ENCODE data around the gene LHFPL2. TPM values are rescaled to one million over a fixed set of nuclear protein-coding genes. Genes with fewer than 3 reads are reported as not detected.
A peak's percentile ranks its signal among the peaks of the same experiment; 100 is the strongest.

Gene LHFPL2
- total and polyA plus RNA-seq, 9 of the 15 experiments (the other 6 are each of a cell fraction or from before 2014, with no cell fraction given), result 1.0 to 6.6 (median 4.6) TPM

DNA sequence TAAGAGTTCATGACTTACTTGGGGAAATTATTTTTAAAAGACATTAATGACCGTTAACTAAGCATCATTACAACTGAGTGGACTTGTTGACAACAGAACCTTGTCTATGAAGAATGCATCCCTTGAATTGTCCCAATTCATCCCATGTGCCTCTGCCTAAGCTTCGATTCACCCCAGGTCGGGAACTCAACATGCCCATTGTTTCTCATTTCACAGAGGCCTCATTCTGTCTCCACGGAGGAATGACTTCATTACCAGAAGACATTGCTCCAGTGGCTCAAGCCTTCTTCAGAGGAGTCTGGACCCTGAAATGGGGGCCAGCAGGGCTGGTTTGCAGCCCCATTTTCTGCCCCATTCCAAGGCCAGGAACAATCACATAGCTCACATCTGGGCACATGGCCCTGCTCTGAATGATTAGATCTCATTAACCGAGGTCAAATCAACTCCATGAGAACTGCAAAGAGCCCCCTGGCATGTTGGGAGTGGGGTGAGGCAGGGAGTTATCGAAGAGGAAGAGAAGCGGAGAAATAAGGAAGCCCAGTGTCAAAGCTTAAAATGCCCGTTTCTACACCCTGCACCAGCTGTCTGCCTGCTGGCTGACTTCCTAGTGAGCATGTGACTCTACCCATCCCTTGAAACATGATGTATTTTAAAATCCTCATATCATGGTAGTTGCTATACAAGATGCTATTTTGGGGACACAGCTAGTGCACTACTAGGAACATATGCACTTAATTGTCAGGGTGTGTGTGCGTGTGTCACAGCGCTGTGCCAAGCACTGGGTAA lies 137.3 kb downstream of the LHFPL2 start (continued):
- TF ChIP-seq, protein P1, sequence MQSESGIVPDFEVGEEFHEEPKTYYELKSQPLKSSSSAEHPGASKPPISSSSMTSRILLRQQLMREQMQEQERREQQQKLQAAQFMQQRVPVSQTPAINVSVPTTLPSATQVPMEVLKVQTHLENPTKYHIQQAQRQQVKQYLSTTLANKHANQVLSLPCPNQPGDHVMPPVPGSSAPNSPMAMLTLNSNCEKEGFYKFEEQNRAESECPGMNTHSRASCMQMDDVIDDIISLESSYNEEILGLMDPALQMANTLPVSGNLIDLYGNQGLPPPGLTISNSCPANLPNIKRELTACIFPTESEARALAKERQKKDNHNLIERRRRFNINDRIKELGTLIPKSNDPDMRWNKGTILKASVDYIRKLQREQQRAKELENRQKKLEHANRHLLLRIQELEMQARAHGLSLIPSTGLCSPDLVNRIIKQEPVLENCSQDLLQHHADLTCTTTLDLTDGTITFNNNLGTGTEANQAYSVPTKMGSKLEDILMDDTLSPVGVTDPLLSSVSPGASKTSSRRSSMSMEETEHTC (IDR thresholded peaks at IDR 0.05), result no peak
- TF ChIP-seq ZNF165 (CRISPR knock-in tag; IDR thresholded peaks at IDR 0.05; ENCODE audit: borderline replicate concordance), result no peak

DNA sequence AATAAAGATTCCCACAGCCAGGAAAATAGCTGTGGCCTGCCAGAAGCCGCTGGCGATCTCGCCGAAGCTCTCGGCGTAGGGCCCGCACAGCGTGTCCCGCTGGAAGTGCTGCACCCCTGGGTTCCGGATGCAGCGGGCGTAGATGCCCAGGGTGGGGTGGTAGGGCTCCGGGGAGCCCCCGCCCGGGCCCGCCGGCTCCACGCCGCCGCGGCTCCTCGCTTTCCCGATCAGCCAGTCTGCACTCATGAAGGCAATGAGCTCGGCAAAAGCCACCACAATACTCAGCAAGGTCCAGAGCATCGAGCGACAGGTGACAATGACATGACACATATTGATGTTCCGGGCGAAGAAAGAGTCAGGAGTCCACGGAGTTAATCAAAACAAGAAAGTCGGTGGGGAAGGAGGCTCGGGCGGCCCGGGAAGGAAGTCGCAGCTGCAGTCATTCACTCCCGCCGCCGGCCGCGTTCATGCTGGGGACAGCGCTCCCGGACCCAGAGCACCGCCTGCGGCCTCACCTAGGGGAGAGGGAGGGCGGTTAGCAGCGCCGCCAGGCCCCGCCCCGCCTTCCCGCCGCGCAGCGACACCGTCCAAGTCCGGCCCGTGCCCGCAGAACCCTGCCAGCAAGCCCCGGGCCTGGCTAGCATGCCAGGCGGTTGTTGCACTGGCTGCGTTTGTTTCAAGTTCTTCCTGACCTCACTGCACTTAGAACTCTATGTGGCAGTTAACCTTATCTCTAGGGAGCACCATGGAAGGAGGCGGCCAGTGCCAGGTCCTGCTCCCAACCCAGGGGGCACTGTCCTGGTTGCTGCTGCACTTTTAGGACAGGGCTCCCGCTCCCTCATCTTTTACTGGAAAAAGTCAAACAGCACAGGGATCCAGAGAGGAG lies 138.4 kb downstream of the LHFPL2 start:
- intact Hi-C loops (cut with micrococcal nuclease), result loop anchor here (2.0 kb wide), 1 partner anchor 25 kb away; no protein-coding TSS in a partner anchor
- ATAC-seq, result peak; percentile 94
- Histone ChIP-seq H4K20me1 (replicated peaks; ENCODE audit: control insufficient read depth, insufficient read depth, low read length) (no peaks in the 10 kb centered on the region), H3K4me1 (replicated peaks in 1 of 2; ENCODE audit: control insufficient read depth in 2 of 2, insufficient read depth in 2 of 2, low read length in 2 of 2) (peaks cover 14 to 35% of the 10 kb centered on the region in 2 experiments), H3K79me2 (ENCODE audit: control insufficient read depth, insufficient read depth, low read length) (peaks cover 33% of the 10 kb centered on the region), H3K27me3 (ENCODE audit: control insufficient read depth in 2 of 2, insufficient read depth in 2 of 2, low read length in 2 of 2) (no peaks in the 10 kb centered on the region), H3K27ac (ENCODE audit: extremely low read depth, low read depth, low read length) (peak overlapping the region; percentile 61), H3K4me3 (peak overlapping the region; percentile 49), H3K36me3 (ENCODE audit: control insufficient read depth, insufficient read depth, low read length) (no peaks in the 10 kb centered on the region), H3K9ac (ENCODE audit: insufficient read depth in 1 of 2, low read depth in 2 of 2, low read length in 2 of 2) (peak overlapping the region; percentile 59 to 90), H3K9me1 (ENCODE audit: control insufficient read depth, insufficient read depth, low read length) (no peaks in the 10 kb centered on the region), H2AFZ (ENCODE audit: low read depth, low read length) (peak overlapping the region; percentile 98), H3K4me2 (ENCODE audit: insufficient read depth, low read length) (peak overlapping the region; percentile 90), H3K9me3 (replicated peaks; ENCODE audit: control insufficient read depth, insufficient read depth, low read depth, low read length) (no peaks in the 10 kb centered on the region)
- ChIA-PET POLR2A (interaction anchor here (0.6 to 2.2 kb wide), 6 partner anchors 8 to 395 kb away, joined by 3 to 7 read pairs (median 4); no protein-coding TSS in a partner anchor), CTCF (ENCODE audit: low intra/inter-chr PET ratio) (interaction anchor here (0.7 kb wide), 1 partner anchor 412 kb away, joined by 3 read pairs; no protein-coding TSS in a partner anchor)
- 3% methylated on average over 51 of the region's 61 CpGs for WGBS (ENCODE audit: insufficient coverage, low coverage, missing lambda C conversion rate)
- FAIRE-seq, result no peak
- DNase-seq (ENCODE audit: extremely low read depth in 1 of 4, low spot score in 3 of 4), result peak; percentile 74 to 82 (median 78)
- in situ Hi-C loops (cut with MboI), result loop anchor here (25.0 kb wide), 1 partner anchor 1902 kb away; the partner anchor contains the start of gene ZFYVE16
- no TSS peak for BruUV-seq (replicated peaks)
- TF ChIP-seq MCM5 (IDR thresholded peaks at IDR 0.05; ENCODE audit: low read depth), result no peak
- no peak for TF ChIP-seq COPS2 (conservative IDR thresholded peaks at IDR 0.05)
- TF ChIP-seq ZNF239 (CRISPR knock-in tag; IDR thresholded peaks at IDR 0.05), result no peak
- no peak for TF ChIP-seq ZBED1 (IDR thresholded peaks at IDR 0.05)
- TF ChIP-seq TCFL5 (CRISPR knock-in tag; conservative IDR thresholded peaks at IDR 0.05), result no peak
- TF ChIP-seq, protein P2, sequence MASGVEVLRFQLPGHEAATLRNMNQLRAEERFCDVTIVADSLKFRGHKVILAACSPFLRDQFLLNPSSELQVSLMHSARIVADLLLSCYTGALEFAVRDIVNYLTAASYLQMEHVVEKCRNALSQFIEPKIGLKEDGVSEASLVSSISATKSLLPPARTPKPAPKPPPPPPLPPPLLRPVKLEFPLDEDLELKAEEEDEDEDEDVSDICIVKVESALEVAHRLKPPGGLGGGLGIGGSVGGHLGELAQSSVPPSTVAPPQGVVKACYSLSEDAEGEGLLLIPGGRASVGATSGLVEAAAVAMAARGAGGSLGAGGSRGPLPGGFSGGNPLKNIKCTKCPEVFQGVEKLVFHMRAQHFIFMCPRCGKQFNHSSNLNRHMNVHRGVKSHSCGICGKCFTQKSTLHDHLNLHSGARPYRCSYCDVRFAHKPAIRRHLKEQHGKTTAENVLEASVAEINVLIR (CRISPR knock-in tag; IDR thresholded peaks at IDR 0.05), result no peak
- 0 out of 2 replicates have a peak, but pooled peaks have one; percentile 11 for TF ChIP-seq ESRRA (IDR thresholded peaks at IDR 0.05; ENCODE audit: borderline replicate concordance, low read depth)
- TF ChIP-seq ARNT (IDR thresholded peaks at IDR 0.05), result no peak
- TF ChIP-seq ZNF764 (CRISPR knock-in tag; IDR thresholded peaks at IDR 0.05; ENCODE audit: low read depth), result no peak
- TF ChIP-seq, protein P3, sequence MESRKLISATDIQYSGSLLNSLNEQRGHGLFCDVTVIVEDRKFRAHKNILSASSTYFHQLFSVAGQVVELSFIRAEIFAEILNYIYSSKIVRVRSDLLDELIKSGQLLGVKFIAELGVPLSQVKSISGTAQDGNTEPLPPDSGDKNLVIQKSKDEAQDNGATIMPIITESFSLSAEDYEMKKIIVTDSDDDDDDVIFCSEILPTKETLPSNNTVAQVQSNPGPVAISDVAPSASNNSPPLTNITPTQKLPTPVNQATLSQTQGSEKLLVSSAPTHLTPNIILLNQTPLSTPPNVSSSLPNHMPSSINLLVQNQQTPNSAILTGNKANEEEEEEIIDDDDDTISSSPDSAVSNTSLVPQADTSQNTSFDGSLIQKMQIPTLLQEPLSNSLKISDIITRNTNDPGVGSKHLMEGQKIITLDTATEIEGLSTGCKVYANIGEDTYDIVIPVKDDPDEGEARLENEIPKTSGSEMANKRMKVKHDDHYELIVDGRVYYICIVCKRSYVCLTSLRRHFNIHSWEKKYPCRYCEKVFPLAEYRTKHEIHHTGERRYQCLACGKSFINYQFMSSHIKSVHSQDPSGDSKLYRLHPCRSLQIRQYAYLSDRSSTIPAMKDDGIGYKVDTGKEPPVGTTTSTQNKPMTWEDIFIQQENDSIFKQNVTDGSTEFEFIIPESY (CRISPR knock-in tag; IDR thresholded peaks at IDR 0.05), result no peak
- TF ChIP-seq BCL6 (CRISPR knock-in tag; IDR thresholded peaks at IDR 0.05), result no peak
- no peak for TF ChIP-seq SNIP1 (IDR thresholded peaks at IDR 0.05; ENCODE audit: low read depth)
- no peak for TF ChIP-seq ARHGAP35 (IDR thresholded peaks at IDR 0.05; ENCODE audit: partially characterized antibody)

Measured in K562 (cell line).